Measurements from ENCODE around the gene CHFR.
"Not testable (repeated sequence)": the region's sequence is repeated elsewhere in the genome, so short reads cannot be mapped to it uniquely, and the experiment has no call there.

The CHFR gene

DNA sequence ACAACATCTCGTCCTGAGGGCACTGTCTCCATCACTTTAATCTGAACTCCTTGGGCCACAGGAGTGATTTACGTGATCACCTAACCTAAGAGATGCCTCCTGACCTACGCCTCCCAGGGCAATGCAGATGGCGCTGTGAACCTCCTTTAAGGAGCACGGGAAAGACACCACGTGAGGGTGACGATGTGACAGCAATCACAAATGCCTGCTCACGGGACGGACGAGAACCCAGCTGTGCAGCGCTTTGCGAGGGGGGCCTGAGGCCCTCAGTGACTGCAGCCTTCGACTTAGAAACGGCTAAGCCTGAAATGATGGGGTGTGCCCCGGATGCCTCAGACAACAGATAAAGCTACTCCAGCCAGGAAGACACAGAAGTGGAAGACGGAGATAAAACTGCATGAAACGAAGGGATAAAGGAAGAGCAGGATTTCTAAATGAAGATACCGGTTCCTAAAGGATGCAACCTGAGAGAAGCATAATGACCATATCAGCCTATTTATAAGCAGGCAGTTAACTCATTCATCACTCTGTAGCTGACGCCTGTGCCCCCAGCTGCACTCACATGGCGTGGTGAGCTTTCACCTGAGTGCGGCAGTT lies 44.9 kb downstream of the CHFR start:
- H3K4me1 ChIP-seq = peaks cover 19% of the 10 kb centered on the region
- no peak overlapping the region for H3K4me2 ChIP-seq
- peaks cover 83% of the 10 kb centered on the region for H3K36me3 ChIP-seq
- H3K9ac ChIP-seq = no peak overlapping the region
- H3K4me3 ChIP-seq = no peak overlapping the region
- H3K27ac ChIP-seq = no peak overlapping the region
- H4K20me1 ChIP-seq = no peaks in the 10 kb centered on the region
- no peak for TF ChIP-seq Cebpa-rat (IDR thresholded peaks at IDR 0.05)
- H3K27me3 ChIP-seq = no peaks in the 10 kb centered on the region
- no peaks in the 10 kb centered on the region for H3K9me3 ChIP-seq

DNA sequence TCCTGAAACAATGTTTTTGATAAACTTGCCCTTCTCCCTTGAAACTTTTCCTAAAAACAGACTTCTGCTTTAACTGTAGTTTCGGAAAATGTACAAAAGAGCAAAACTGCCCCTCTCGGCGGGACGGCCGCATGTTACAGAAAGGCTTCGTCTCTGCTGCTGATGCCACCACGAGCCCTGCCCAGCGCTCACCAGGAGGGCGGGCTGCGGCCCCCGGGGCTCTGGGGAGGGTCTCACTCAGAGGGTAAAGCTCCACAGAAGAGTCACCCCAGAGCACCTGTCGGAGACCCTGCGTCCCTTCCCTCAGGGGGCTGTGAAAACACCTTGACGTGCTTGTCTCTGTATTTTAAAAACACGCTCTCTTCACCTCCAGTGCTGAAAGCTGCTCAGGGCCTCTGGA lies 46.3 kb downstream of the CHFR start:
- H3K27ac ChIP-seq = no peak overlapping the region
- H3K27me3 ChIP-seq = no peaks in the 10 kb centered on the region
- H3K36me3 ChIP-seq = peaks cover 70% of the 10 kb centered on the region
- H3K4me3 ChIP-seq = no peak overlapping the region
- no peak overlapping the region for H3K9ac ChIP-seq
- no peak overlapping the region for H3K4me2 ChIP-seq
- H3K9me3 ChIP-seq = no peaks in the 10 kb centered on the region
- no peak for TF ChIP-seq Cebpa-rat (IDR thresholded peaks at IDR 0.05)
- H4K20me1 ChIP-seq = no peaks in the 10 kb centered on the region
- H3K4me1 ChIP-seq = peaks cover 33% of the 10 kb centered on the region

DNA sequence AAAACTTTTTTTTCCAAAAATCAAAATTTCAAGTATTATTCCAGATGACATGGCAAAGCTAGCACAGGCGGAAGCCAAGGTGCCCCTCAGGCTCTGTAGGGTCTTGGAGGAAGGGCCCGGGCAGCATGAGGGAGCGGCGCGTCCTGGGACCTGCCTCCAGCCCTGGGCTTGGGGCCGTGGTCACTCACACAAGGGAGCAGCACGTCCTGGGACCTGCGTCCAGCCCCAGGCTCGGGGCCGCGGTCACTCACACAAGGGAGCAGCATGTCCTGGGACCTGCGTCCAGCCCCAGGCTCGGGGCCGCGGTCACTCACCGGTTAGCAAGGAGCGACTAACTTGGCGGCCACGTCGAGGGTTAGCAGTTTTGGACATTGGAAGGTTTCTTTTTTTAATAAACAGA lies 46.9 kb downstream of the CHFR start:
- TF ChIP-seq Cebpa-rat (IDR thresholded peaks at IDR 0.05) = no peak
- H3K27me3 ChIP-seq = no peaks in the 10 kb centered on the region
- H3K36me3 ChIP-seq = peaks cover 64% of the 10 kb centered on the region
- H3K4me2 ChIP-seq = no peak overlapping the region
- no peaks in the 10 kb centered on the region for H3K9me3 ChIP-seq
- H3K4me1 ChIP-seq = peaks cover 37% of the 10 kb centered on the region
- H3K9ac ChIP-seq = no peak overlapping the region
- H4K20me1 ChIP-seq = no peaks in the 10 kb centered on the region
- no peak overlapping the region for H3K4me3 ChIP-seq
- H3K27ac ChIP-seq = no peak overlapping the region

DNA sequence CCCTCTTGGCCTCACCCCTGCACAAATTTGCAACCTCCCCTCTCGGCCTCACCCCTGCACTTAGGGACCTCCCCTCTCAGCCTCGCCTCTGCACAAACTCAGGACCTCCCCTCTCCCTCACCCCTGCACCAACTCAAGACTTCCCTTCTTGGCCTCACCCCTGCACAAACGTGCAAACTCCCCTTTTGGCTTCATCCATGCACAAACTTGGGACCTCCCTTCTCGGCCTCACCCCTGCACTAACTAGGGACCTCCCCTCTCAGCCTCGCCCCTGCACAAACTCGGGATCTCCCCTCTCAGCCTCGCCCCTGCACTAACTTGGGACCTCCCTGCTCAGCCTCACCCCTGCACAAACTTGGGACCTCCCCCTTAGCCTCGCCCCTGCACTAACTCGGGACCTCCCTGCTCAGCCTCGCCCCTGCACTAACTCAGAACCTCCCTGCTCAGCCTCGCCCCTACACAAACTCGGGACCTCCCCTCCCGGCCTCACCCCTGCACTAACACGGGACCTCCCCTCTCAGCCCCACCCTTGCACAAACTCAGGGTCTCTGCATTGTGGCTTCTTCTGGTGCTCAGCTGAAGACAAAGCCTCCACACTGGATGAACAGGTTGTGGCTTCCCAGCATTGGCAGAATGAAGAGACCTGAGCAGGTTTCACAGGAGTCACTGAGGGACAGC lies 47.7 kb downstream of the CHFR start:
- Histone ChIP-seq H3K4me2 (no peak overlapping the region), H3K36me3 (peaks cover 57% of the 10 kb centered on the region)

DNA sequence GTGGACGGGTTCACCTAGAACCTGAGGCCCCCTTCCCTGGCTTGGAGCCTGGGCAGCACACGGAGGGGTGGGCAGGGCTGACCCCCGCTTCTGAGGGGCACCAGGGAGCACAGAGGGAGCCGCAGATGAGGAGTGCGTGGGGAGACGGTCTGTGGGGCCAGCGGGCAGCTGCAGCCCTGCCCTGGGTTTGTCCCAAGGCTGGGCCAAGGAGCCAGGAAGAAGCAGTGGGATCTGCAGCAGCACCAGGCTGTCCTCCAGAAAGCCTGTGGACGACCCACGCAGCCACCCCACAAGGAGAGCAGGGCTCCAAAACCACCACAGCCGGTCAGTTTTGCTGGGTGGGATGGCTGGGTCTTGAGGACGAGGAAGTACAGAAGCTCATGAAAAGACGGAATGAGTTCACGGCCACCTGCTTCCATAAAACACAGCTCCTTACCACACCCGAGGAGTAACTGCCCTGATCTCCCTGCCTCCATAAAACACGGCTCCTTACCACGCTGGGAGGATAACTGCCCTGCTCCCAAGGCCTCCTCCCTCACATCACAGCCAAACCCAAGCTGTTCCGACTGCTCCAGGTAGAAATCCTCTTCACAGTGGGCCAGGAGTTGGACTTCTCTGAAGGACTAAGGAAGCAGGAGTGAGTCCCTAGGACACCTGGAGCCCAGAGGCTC lies 48.9 kb downstream of the CHFR start:
- peaks cover 56% of the 10 kb centered on the region for H3K4me1 ChIP-seq
- H3K4me3 ChIP-seq = peak overlapping the region; percentile 68
- no peak for TF ChIP-seq Cebpa-rat (IDR thresholded peaks at IDR 0.05)
- H3K27ac ChIP-seq = peak overlapping the region; percentile 78
- peaks cover 45% of the 10 kb centered on the region for H3K36me3 ChIP-seq
- H3K9ac ChIP-seq = peak overlapping the region; percentile 63
- H3K4me2 ChIP-seq = peak overlapping the region; percentile 93
- H3K27me3 ChIP-seq = no peaks in the 10 kb centered on the region
- no peaks in the 10 kb centered on the region for H4K20me1 ChIP-seq
- H3K9me3 ChIP-seq = no peaks in the 10 kb centered on the region

More for the DNA sequence above, 47.7 kb downstream of the CHFR start:
- Histone ChIP-seq H4K20me1 (no peaks in the 10 kb centered on the region), H3K27ac (no peak overlapping the region), H3K27me3 (no peaks in the 10 kb centered on the region), H3K4me3 (no peak overlapping the region), H3K9ac (no peak overlapping the region), H3K9me3 (no peaks in the 10 kb centered on the region), H3K4me1 (peaks cover 45% of the 10 kb centered on the region)
- no peak for TF ChIP-seq Cebpa-rat (IDR thresholded peaks at IDR 0.05)

DNA sequence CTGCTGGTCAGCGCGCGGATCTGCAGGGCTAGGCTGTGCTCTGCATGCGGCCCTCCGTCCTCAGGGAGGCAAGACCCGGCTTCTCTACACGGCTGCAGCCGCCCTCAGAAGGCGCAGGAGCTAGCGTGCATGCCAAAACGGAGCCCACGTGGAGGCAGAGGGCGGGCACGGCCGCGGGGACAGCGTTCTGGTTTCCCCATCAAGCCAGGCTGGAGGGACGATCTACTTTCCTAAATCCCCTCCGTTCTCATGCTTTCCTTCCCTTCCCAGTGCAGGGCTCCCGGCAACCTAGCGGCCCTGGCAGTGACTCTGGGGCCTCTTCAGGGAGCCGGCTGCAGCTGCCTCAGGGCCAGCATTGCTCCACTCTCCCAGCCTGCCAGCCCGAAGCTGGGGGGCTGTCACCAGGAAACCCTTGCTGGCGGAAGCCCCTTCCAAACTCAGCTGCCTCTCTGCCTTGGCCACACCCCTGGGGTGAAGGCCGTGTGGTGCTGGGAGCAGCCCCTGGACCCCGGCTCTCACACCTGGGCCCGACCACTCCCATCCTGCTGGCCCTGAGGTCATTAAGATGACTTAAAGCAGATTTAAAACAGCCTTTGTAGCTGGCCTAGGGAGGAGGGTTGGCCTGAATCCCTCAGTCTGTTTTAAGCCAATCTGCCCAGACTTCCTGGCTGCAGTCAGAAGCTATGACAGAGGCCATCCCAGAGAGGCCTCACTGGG lies 49.6 kb downstream of the CHFR start:
- Histone ChIP-seq H3K9ac (peak overlapping the region; percentile 63), H3K4me2 (peak overlapping the region; percentile 93), H3K27ac (peak overlapping the region; percentile 78), H4K20me1 (no peaks in the 10 kb centered on the region), H3K4me3 (peak overlapping the region; percentile 68), H3K4me1 (peaks cover 63% of the 10 kb centered on the region), H3K36me3 (peaks cover 42% of the 10 kb centered on the region), H3K9me3 (no peaks in the 10 kb centered on the region), H3K27me3 (no peaks in the 10 kb centered on the region)
- no peak for TF ChIP-seq Cebpa-rat (IDR thresholded peaks at IDR 0.05)

DNA sequence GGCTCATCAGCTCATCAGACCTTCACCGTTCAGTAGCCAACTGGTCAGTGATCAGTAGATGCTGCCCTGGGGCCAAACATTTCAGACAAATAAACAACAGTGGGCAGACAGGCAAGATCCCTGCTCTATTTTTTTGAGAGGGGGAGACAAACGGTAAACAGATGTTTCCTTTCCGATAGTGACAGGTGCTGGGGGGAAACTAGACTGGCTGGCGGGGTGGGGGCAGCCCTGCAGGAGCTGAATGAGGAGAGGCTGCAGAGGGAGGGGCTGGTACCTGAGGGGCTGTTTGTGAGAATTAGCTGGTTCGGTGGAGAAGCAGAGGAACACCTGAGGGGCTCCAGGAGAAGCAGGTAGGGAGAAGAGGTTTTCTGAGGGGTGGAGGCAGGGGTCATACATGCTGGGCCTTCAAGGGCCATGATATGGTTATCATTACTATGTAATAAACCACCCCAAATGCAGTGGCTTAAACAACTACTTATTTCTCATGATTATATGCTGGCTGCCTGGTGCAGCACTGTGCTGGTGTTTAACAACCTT lies 50.5 kb downstream of the CHFR start:
- Histone ChIP-seq H4K20me1 (no peaks in the 10 kb centered on the region), H3K4me2 (peak overlapping the region; percentile 93), H3K27me3 (no peaks in the 10 kb centered on the region), H3K9me3 (no peaks in the 10 kb centered on the region), H3K9ac (peak overlapping the region; percentile 63), H3K4me3 (peak overlapping the region; percentile 68), H3K27ac (peak overlapping the region; percentile 78), H3K4me1 (peaks cover 66% of the 10 kb centered on the region), H3K36me3 (peaks cover 36% of the 10 kb centered on the region)
- no peak for TF ChIP-seq Cebpa-rat (IDR thresholded peaks at IDR 0.05)

DNA sequence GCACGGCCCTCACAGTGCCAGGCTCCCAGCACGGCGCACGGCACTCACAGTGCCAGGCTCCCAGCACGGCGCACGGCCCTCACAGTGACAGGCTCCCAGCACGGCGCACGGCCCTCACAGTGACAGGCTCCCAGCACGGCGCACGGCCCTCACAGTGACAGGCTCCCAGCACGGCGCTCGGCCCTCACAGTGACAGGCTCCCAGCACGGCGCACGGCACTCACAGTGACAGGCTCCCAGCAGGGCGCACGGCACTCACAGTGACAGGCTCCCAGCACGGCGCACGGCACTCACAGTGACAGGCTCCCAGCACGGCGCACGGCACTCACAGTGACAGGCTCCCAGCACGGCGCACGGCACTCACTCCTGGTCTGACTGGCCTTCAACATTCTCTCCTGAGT lies 51.2 kb downstream of the CHFR start:
- peak overlapping the region; percentile 63 for H3K9ac ChIP-seq
- H3K36me3 ChIP-seq = peaks cover 30% of the 10 kb centered on the region
- H3K4me1 ChIP-seq = peaks cover 66% of the 10 kb centered on the region
- peak overlapping the region; percentile 68 for H3K4me3 ChIP-seq
- H3K4me2 ChIP-seq = peak overlapping the region; percentile 93
- not testable (repeated sequence) for H4K20me1 ChIP-seq, H3K9me3 ChIP-seq, H3K27me3 ChIP-seq
- H3K27ac ChIP-seq = peak overlapping the region; percentile 78

DNA sequence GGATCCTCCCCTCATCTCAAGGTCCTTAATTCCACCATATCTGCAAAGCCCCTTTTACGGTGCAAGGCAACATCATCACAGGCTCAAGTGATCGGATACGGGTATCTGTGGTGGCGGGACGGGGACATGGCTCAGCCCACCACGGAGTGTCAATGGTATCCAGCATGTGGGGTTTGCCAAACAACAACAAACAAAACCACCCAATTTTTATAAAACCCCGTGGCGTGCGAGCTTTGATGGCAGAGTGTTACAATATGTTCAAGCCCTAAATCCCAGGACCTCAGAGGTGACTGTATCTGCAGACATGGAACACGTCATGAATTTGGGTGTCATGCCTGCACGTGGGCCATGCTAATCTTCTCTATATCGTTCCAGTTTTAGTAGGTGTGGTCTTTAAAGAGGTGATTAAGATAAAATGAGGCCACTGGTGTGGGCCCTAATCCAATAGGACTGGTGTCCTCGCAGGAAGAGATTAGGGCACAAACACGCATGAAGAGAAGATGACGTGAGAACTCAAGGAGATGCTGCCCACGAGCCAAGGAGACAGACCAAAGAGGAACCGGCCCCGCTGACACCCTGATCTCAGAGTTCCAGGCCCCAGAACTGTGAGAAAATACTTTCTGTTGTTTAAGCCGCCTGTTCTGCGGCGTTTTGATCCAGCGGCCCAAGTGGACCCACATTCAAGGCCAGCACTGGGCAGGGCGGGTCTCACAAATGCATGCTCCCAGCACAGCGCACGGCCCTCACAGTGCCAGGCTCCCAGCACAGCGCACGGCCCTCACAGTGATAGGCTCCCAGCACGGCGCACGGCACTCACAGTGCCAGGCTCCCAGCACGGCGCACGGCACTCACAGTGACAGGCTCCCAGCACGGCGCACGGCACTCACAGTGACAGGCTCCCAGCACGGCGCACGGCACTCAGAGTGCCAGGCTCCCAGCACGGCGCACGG lies 52.1 kb downstream of the CHFR start:
- Histone ChIP-seq H3K9me3 (no peaks in the 10 kb centered on the region), H3K4me1 (peaks cover 66% of the 10 kb centered on the region), H4K20me1 (no peaks in the 10 kb centered on the region), H3K27me3 (no peaks in the 10 kb centered on the region), H3K4me2 (peak overlapping the region; percentile 93), H3K9ac (peak overlapping the region; percentile 68), H3K36me3 (peaks cover 21% of the 10 kb centered on the region), H3K27ac (peak overlapping the region; percentile 60), H3K4me3 (peak overlapping the region; percentile 68)
- no peak for TF ChIP-seq Cebpa-rat (IDR thresholded peaks at IDR 0.05)

Measured in BLaER1 (cell line).